WI38 (cell line): ENCODE results near the gene ARHGAP8.
"Not testable (repeated sequence)": the region's sequence is repeated elsewhere in the genome, so short reads cannot be mapped to it uniquely, and the experiment has no call there.

Experiments used
- H3K4me3 ChIP-seq: 2 replicates; pipeline ENCODE4 v1.5.1; 2011; ENCODE audit warnings: low read depth, mild to moderate bottlenecking, control low read depth, low read length
- CTCF ChIP-seq: IDR thresholded peaks from 2 replicates; pipeline ENCODE4 v1.5.1; 2012; ENCODE audit warnings: low read depth, mild to moderate bottlenecking, control low read depth, low read length

Gene ARHGAP8

GRCh38 chr22:44741929-44742328 lies 10.4 kb upstream of the ARHGAP8 start:
- TF ChIP-seq CTCF: no peak
- no peak overlapping the region for H3K4me3 ChIP-seq

- H3K4me3 ChIP-seq: no peak overlapping the region
- TF ChIP-seq CTCF: no peak
These were observed 9.1 kb upstream of the ARHGAP8 start for GRCh38 chr22:44743247-44743646.

- TF ChIP-seq CTCF: no peak
- no peak overlapping the region for H3K4me3 ChIP-seq
These were observed 8.6 kb upstream of the ARHGAP8 start for GRCh38 chr22:44743804-44744211.

GRCh38 chr22:44745853-44746789 lies 6.3 kb upstream of the ARHGAP8 start:
- no peak overlapping the region for H3K4me3 ChIP-seq

GRCh38 chr22:44747784-44748127 lies 4.6 kb upstream of the ARHGAP8 start:
- not testable (repeated sequence) for H3K4me3 ChIP-seq

More at GRCh38 chr22:44745853-44746789, 6.3 kb upstream of the ARHGAP8 start:
- TF ChIP-seq CTCF: no peak

- TF ChIP-seq CTCF: no peak
- H3K4me3 ChIP-seq: no peak overlapping the region
These were observed 3.9 kb upstream of the ARHGAP8 start for GRCh38 chr22:44748524-44748923.

GRCh38 chr22:44750481-44750880 lies 1.9 kb upstream of the ARHGAP8 start:
- H3K4me3 ChIP-seq: no peak overlapping the region

More at GRCh38 chr22:44750481-44750880, 1.9 kb upstream of the ARHGAP8 start:
- TF ChIP-seq CTCF: no peak
